Naive thymus-derived CD4-positive, alpha-beta T cell (primary cell): Measurements from ENCODE around the gene PTN. TPM values are rescaled to one million over a fixed set of nuclear protein-coding genes. Genes with fewer than 3 reads are reported as not detected.
"Not testable (repeated sequence)": the region's sequence is repeated elsewhere in the genome, so short reads cannot be mapped to it uniquely, and the experiment has no call there.

ENCODE experiments used
- ATAC-seq: fragments of 150-1000 bp; cut with Tn5 transposase; 2 replicates; pipeline ENCODE4 v1.10.0; 2021; ENCODE audit warnings: mild to moderate bottlenecking, moderate library complexity
- CTCF ChIA-PET: fragments of 350-600 bp; sonication (Branson Sonifier 250); formaldehyde crosslinking; loops from one replicate; lab custom pipeline; 2021; ENCODE audit warnings: antibody characterized with exemption; lab: Charles Lee
- POLR2A ChIA-PET: fragments of 350-600 bp; sonication (Branson Sonifier 250); formaldehyde crosslinking; loops from one replicate; lab custom pipeline; 2021; ENCODE audit warnings: antibody characterized with exemption, inconsistent platforms; lab: Charles Lee
- DNase-seq, 9 donors: peaks; one replicate each; pipeline versions ENCODE4 v3.0.0 to v3.0.0-alpha.2; 2020 to 2022; ENCODE audit warnings: mixed read lengths in 1 of 9
- H3K27ac ChIP-seq: one replicate; pipeline ENCODE4 v1.7.0; 2013; ENCODE audit warnings: mild to moderate bottlenecking, low read depth, low read length, moderate library complexity
- H3K27me3 ChIP-seq, 2 donors: one replicate each; pipeline ENCODE4 v1.7.0; 2013; ENCODE audit warnings: low read length in 2 of 2, mild to moderate bottlenecking in 2 of 2, moderate library complexity in 2 of 2; ENCODE audit not compliant: control insufficient read depth in 2 of 2, insufficient read depth in 2 of 2
- H3K36me3 ChIP-seq, 3 experiments: 1 replicate in 2 of 3; 2 replicates in 1 of 3; pipeline ENCODE4 v1.7.0; 2013; ENCODE audit warnings: low read length in 3 of 3, mild to moderate bottlenecking in 3 of 3, moderate library complexity in 1 of 3; ENCODE audit not compliant: insufficient read depth in 3 of 3, control insufficient read depth in 2 of 3
- H3K4me1 ChIP-seq, 2 donors: one replicate each; pipeline ENCODE4 v1.7.0; 2013; ENCODE audit warnings: low read length in 2 of 2, mild to moderate bottlenecking in 2 of 2, moderate library complexity in 1 of 2; ENCODE audit not compliant: control insufficient read depth in 2 of 2, insufficient read depth in 2 of 2
- H3K4me3 ChIP-seq: 2 replicates; pipeline ENCODE4 v1.7.0; 2013; ENCODE audit warnings: mild to moderate bottlenecking, low read length
- H3K9me3 ChIP-seq, 3 experiments: 1 replicate in 2 of 3; 2 replicates in 1 of 3; pipeline ENCODE4 v1.7.0; 2013; ENCODE audit warnings: low read length in 3 of 3; ENCODE audit not compliant: control insufficient read depth in 2 of 3
- H3K27ac Mint-ChIP-seq, 9 donors: one replicate each; pipeline ENCODE4 v1.8.0; 2020 to 2022; ENCODE audit warnings: mixed read lengths in 9 of 9, mild to moderate bottlenecking in 8 of 9, moderate library complexity in 5 of 9, inconsistent platforms in 2 of 9
- H3K27me3 Mint-ChIP-seq, 5 donors: one replicate each; pipeline ENCODE4 v1.8.0; 2021 to 2022; ENCODE audit warnings: mixed read lengths in 5 of 5, mild to moderate bottlenecking in 1 of 5
- H3K36me3 Mint-ChIP-seq, 5 donors: one replicate each; pipeline ENCODE4 v1.8.0; 2020 to 2022; ENCODE audit warnings: mixed read lengths in 5 of 5, mild to moderate bottlenecking in 3 of 5, inconsistent platforms in 1 of 5
- H3K4me1 Mint-ChIP-seq, 7 donors: one replicate each; pipeline ENCODE4 v1.8.0; 2020 to 2022; ENCODE audit warnings: mixed read lengths in 7 of 7, mild to moderate bottlenecking in 3 of 7, inconsistent platforms in 1 of 7
- H3K4me3 Mint-ChIP-seq, 10 donors: one replicate each; pipeline ENCODE4 v1.8.0; 2020 to 2022; ENCODE audit warnings: mild to moderate bottlenecking in 10 of 10, mixed read lengths in 10 of 10, moderate library complexity in 6 of 10, inconsistent platforms in 2 of 10
- H3K9me3 Mint-ChIP-seq, 11 donors: one replicate each; pipeline ENCODE4 v1.8.0; 2020 to 2022; ENCODE audit warnings: mixed read lengths in 11 of 11, mild to moderate bottlenecking in 4 of 11, inconsistent platforms in 1 of 11, moderate library complexity in 1 of 11
- intact Hi-C, 2 donors: fragments of 100-400 bp; cut with micrococcal nuclease; formaldehyde crosslinking; loops; one replicate each; pipeline ENCODE4 v1.15.1; 2023
- polyA plus RNA-seq, 2 donors: library from polyadenylated mRNA; unstranded; fragments of 300-500 nt; fragmentation: Illumina TruSeq; gene quantifications; one replicate each; pipeline ENCODE4 v1.2.3, GENCODE V29; 2021
- total RNA-seq, 6 experiments: library from RNA in 5 of 6; stranded (reverse) in 5 of 6; gene quantifications; 1 replicate in 5 of 6; 2 replicates in 1 of 6; pipeline ENCODE4 v1.2.3 and lab custom pipeline; 2021 to 2026

PTN gene
- total and polyA plus RNA-seq, 7 experiments from 2014 or later, result not detected

GRCh38 chr7:137245890-137246289, 97.6 kb downstream of the PTN start:
- Mint-ChIP-seq H3K9me3 (peaks cover 0 to 17% (median 7%) of the 10 kb centered on the region in 11 donors), H3K4me1 (no peaks in the 10 kb centered on the region), H3K36me3 (no peaks in the 10 kb centered on the region), H3K27me3 (no peaks in the 10 kb centered on the region), H3K4me3 (no peak overlapping the region), H3K27ac (no peak overlapping the region)
- no peaks in the 10 kb centered on the region for H3K9me3 ChIP-seq
- H3K36me3 ChIP-seq, result no peaks in the 10 kb centered on the region
- DNase-seq (no peak), ATAC-seq (no peak)
- POLR2A ChIA-PET, result no interaction called here
- CTCF ChIA-PET, result no interaction called here
- no peak overlapping the region for H3K4me3 ChIP-seq
- intact Hi-C loops, result no loop called here
- no peaks in the 10 kb centered on the region for H3K27me3 ChIP-seq
- no peak overlapping the region for H3K27ac ChIP-seq
- no peaks in the 10 kb centered on the region for H3K4me1 ChIP-seq

GRCh38 chr7:137245186-137245585, 98.3 kb downstream of the PTN start:
- Mint-ChIP-seq H3K36me3 (no peaks in the 10 kb centered on the region), H3K27ac (no peak overlapping the region), H3K4me3 (no peak overlapping the region), H3K4me1 (no peaks in the 10 kb centered on the region), H3K9me3 (peaks cover 0 to 17% (median 6%) of the 10 kb centered on the region in 11 donors), H3K27me3 (no peaks in the 10 kb centered on the region)
- ChIA-PET CTCF (no interaction called here), POLR2A (no interaction called here)
- no peaks in the 10 kb centered on the region for H3K27me3 ChIP-seq
- H3K4me3 ChIP-seq, result no peak overlapping the region
- H3K27ac ChIP-seq, result no peak overlapping the region
- intact Hi-C loops, result no loop called here
- H3K9me3 ChIP-seq, result no peaks in the 10 kb centered on the region
- no peak for DNase-seq
- H3K4me1 ChIP-seq, result no peaks in the 10 kb centered on the region
- H3K36me3 ChIP-seq, result no peaks in the 10 kb centered on the region
- no peak for ATAC-seq

- H3K9me3 ChIP-seq, result no peaks in the 10 kb centered on the region
- H3K4me3 Mint-ChIP-seq, result no peak overlapping the region
- CTCF ChIA-PET, result no interaction called here
- peaks cover 0 to 21% (median 4%) of the 10 kb centered on the region in 11 donors for H3K9me3 Mint-ChIP-seq
- POLR2A ChIA-PET, result no interaction called here
- no peaks in the 10 kb centered on the region for H3K36me3 Mint-ChIP-seq
- no peaks in the 10 kb centered on the region for H3K27me3 ChIP-seq
- H3K4me1 Mint-ChIP-seq, result no peaks in the 10 kb centered on the region
- H3K27ac ChIP-seq, result no peak overlapping the region
- intact Hi-C loops, result no loop called here
- H3K4me1 ChIP-seq, result no peaks in the 10 kb centered on the region
- DNase-seq (no peak), ATAC-seq (no peak)
- H3K4me3 ChIP-seq, result no peak overlapping the region
- no peak overlapping the region for H3K27ac Mint-ChIP-seq
- no peaks in the 10 kb centered on the region for H3K27me3 Mint-ChIP-seq
- H3K36me3 ChIP-seq, result no peaks in the 10 kb centered on the region
These were observed 99.8 kb downstream of the PTN start for GRCh38 chr7:137243741-137244140.

GRCh38 chr7:137242616-137243015, 100.9 kb downstream of the PTN start:
- CTCF ChIA-PET, result no interaction called here
- H3K4me1 Mint-ChIP-seq, result no peaks in the 10 kb centered on the region
- no peak overlapping the region for H3K27ac ChIP-seq
- H3K27me3 Mint-ChIP-seq, result no peaks in the 10 kb centered on the region
- H3K4me3 ChIP-seq, result no peak overlapping the region
- POLR2A ChIA-PET, result no interaction called here
- no peaks in the 10 kb centered on the region for H3K27me3 ChIP-seq
- DNase-seq, result no peak
- H3K27ac Mint-ChIP-seq, result no peak overlapping the region
- H3K4me3 Mint-ChIP-seq, result no peak overlapping the region
- peaks cover 0 to 21% (median 4%) of the 10 kb centered on the region in 11 donors for H3K9me3 Mint-ChIP-seq
- no peaks in the 10 kb centered on the region for H3K9me3 ChIP-seq
- H3K36me3 ChIP-seq, result no peaks in the 10 kb centered on the region
- no peaks in the 10 kb centered on the region for H3K36me3 Mint-ChIP-seq
- H3K4me1 ChIP-seq, result no peaks in the 10 kb centered on the region
- ATAC-seq, result no peak
- intact Hi-C loops, result no loop called here

- Histone ChIP-seq H3K36me3 (no peaks in the 10 kb centered on the region), H3K27ac (no peak overlapping the region), H3K9me3 (no peaks in the 10 kb centered on the region), H3K4me3 (no peak overlapping the region), H3K27me3 (no peaks in the 10 kb centered on the region), H3K4me1 (no peaks in the 10 kb centered on the region)
- Mint-ChIP-seq H3K9me3 (peaks cover 0 to 16% (median 4%) of the 10 kb centered on the region in 11 donors), H3K27me3 (no peaks in the 10 kb centered on the region), H3K4me1 (no peaks in the 10 kb centered on the region), H3K36me3 (no peaks in the 10 kb centered on the region), H3K27ac (no peak overlapping the region), H3K4me3 (no peak overlapping the region)
- DNase-seq, result no peak
- ChIA-PET POLR2A (no interaction called here), CTCF (no interaction called here)
- ATAC-seq, result no peak
- intact Hi-C loops, result no loop called here
These were observed 101.7 kb downstream of the PTN start for GRCh38 chr7:137241655-137242360.

GRCh38 chr7:137239186-137239585, 104.3 kb downstream of the PTN start:
- DNase-seq, POLR2A ChIA-PET, H3K27ac Mint-ChIP-seq, H3K27me3 Mint-ChIP-seq, H3K27ac ChIP-seq, H3K4me3 Mint-ChIP-seq, H3K4me1 ChIP-seq, H3K4me1 Mint-ChIP-seq, CTCF ChIA-PET, ATAC-seq, H3K27me3 ChIP-seq, H3K9me3 ChIP-seq, intact Hi-C loops, H3K36me3 ChIP-seq, H3K4me3 ChIP-seq, H3K36me3 Mint-ChIP-seq: not testable (repeated sequence)
- H3K9me3 Mint-ChIP-seq, result peaks cover 0 to 12% (median 4%) of the 10 kb centered on the region in 11 donors

- no peak for ATAC-seq
- Histone ChIP-seq H3K4me3 (no peak overlapping the region), H3K4me1 (no peaks in the 10 kb centered on the region), H3K27ac (no peak overlapping the region), H3K36me3 (no peaks in the 10 kb centered on the region), H3K27me3 (no peaks in the 10 kb centered on the region), H3K9me3 (no peaks in the 10 kb centered on the region)
- no peak for DNase-seq
- H3K4me1 Mint-ChIP-seq, result no peaks in the 10 kb centered on the region
- H3K27ac Mint-ChIP-seq, result no peak overlapping the region
- no peak overlapping the region for H3K4me3 Mint-ChIP-seq
- peaks cover 0 to 8% (median 4%) of the 10 kb centered on the region in 11 donors for H3K9me3 Mint-ChIP-seq
- intact Hi-C loops, result no loop called here
- ChIA-PET CTCF (no interaction called here), POLR2A (no interaction called here)
- no peaks in the 10 kb centered on the region for H3K36me3 Mint-ChIP-seq
- peaks cover 0 to 3% (median 0%) of the 10 kb centered on the region in 5 donors for H3K27me3 Mint-ChIP-seq
These were observed 108.1 kb downstream of the PTN start for GRCh38 chr7:137235434-137235833.
